Measurements from ENCODE around the gene JAK3. TPM values are rescaled to one million over a fixed set of nuclear protein-coding genes. Genes with fewer than 3 reads are reported as not detected.

Gene JAK3
- total and polyA plus RNA-seq, 2 of the 13 experiments (the other 11 are each of a cell fraction or from before 2014, with no cell fraction given): 3.4 to 18.6 TPM

DNA sequence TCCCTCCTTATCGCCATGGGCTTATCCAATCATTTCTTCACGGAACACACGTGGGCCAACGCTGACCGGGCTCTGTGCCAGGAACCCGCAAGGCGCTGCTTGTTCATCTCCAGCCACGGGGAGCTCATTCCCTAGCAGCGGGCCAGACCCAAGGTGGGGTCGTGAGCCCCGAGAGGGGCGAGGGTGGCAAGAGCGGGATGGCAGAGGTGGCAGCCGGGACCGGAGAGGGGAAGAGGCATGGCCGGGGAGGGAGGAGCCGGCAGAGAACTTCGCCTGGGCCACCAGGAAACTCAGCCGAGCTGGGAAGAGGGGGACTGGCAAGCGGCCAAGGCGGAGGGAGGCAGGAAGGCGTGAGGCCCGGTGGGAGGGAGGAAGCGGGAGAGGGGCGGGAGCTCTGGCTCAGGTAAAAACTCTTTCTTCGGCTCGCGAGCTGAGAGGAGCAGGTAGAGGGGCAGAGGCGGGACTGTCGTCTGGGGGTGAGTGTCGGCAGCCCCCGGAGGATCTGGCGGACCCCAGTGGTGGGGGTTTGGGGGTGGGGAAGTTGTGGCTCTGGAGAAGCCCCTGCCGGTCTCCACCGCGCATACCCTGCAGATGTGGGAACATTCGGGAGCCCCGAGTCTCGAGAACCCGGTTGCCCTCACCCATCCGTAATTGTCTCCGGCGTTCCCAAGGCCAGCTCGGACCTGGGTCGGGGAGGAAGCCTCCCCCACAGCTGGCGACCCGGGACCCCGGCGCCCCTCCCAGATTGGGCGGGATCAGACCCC is 52.9 kb downstream of the JAK3 start, which contains the start of gene B3GNT3 (continued):
- TF ChIP-seq REPIN1 (CRISPR knock-in tag; IDR thresholded peaks at IDR 0.05; ENCODE audit: borderline replicate concordance, low read depth): peak; percentile 21; the same call in 1 of the 2 replicates
- TF ChIP-seq ZNF24 (IDR thresholded peaks at IDR 0.05): peak; percentile 90
- TF ChIP-seq ZSCAN22 (CRISPR knock-in tag; IDR thresholded peaks at IDR 0.05): no peak
- TF ChIP-seq, protein P1, sequence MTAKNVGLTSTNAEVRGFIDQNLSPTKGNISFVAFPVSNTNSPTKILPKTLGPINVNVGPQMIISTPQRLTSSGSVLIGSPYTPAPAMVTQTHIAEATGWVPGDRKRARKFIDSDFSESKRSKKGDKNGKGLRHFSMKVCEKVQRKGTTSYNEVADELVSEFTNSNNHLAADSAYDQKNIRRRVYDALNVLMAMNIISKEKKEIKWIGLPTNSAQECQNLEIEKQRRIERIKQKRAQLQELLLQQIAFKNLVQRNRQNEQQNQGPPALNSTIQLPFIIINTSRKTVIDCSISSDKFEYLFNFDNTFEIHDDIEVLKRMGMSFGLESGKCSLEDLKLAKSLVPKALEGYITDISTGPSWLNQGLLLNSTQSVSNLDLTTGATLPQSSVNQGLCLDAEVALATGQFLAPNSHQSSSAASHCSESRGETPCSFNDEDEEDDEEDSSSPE (CRISPR knock-in tag; IDR thresholded peaks at IDR 0.05): no peak
- TF ChIP-seq, protein P2, sequence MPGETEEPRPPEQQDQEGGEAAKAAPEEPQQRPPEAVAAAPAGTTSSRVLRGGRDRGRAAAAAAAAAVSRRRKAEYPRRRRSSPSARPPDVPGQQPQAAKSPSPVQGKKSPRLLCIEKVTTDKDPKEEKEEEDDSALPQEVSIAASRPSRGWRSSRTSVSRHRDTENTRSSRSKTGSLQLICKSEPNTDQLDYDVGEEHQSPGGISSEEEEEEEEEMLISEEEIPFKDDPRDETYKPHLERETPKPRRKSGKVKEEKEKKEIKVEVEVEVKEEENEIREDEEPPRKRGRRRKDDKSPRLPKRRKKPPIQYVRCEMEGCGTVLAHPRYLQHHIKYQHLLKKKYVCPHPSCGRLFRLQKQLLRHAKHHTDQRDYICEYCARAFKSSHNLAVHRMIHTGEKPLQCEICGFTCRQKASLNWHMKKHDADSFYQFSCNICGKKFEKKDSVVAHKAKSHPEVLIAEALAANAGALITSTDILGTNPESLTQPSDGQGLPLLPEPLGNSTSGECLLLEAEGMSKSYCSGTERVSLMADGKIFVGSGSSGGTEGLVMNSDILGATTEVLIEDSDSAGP (CRISPR knock-in tag; IDR thresholded peaks at IDR 0.05; ENCODE audit: borderline replicate concordance): peak; percentile 41; the same call in 1 of the 2 replicates
- TF ChIP-seq ELF3 (CRISPR knock-in tag; IDR thresholded peaks at IDR 0.05): peak; percentile 89
- TF ChIP-seq, protein P3, sequence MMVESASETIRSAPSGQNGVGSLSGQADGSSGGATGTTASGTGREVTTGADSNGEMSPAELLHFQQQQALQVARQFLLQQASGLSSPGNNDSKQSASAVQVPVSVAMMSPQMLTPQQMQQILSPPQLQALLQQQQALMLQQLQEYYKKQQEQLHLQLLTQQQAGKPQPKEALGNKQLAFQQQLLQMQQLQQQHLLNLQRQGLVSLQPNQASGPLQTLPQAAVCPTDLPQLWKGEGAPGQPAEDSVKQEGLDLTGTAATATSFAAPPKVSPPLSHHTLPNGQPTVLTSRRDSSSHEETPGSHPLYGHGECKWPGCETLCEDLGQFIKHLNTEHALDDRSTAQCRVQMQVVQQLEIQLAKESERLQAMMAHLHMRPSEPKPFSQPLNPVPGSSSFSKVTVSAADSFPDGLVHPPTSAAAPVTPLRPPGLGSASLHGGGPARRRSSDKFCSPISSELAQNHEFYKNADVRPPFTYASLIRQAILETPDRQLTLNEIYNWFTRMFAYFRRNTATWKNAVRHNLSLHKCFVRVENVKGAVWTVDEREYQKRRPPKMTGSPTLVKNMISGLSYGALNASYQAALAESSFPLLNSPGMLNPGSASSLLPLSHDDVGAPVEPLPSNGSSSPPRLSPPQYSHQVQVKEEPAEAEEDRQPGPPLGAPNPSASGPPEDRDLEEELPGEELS (CRISPR knock-in tag; IDR thresholded peaks at IDR 0.05): 0 out of 2 replicates have a peak, but pooled peaks have one; percentile 23
- peak; percentile 73 for TF ChIP-seq SAP130 (CRISPR knock-in tag; IDR thresholded peaks at IDR 0.05; ENCODE audit: low read depth)
- TF ChIP-seq, protein P4, sequence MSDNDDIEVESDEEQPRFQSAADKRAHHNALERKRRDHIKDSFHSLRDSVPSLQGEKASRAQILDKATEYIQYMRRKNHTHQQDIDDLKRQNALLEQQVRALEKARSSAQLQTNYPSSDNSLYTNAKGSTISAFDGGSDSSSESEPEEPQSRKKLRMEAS (IDR thresholded peaks at IDR 0.05): peak; percentile 66
- TF ChIP-seq, protein P5, sequence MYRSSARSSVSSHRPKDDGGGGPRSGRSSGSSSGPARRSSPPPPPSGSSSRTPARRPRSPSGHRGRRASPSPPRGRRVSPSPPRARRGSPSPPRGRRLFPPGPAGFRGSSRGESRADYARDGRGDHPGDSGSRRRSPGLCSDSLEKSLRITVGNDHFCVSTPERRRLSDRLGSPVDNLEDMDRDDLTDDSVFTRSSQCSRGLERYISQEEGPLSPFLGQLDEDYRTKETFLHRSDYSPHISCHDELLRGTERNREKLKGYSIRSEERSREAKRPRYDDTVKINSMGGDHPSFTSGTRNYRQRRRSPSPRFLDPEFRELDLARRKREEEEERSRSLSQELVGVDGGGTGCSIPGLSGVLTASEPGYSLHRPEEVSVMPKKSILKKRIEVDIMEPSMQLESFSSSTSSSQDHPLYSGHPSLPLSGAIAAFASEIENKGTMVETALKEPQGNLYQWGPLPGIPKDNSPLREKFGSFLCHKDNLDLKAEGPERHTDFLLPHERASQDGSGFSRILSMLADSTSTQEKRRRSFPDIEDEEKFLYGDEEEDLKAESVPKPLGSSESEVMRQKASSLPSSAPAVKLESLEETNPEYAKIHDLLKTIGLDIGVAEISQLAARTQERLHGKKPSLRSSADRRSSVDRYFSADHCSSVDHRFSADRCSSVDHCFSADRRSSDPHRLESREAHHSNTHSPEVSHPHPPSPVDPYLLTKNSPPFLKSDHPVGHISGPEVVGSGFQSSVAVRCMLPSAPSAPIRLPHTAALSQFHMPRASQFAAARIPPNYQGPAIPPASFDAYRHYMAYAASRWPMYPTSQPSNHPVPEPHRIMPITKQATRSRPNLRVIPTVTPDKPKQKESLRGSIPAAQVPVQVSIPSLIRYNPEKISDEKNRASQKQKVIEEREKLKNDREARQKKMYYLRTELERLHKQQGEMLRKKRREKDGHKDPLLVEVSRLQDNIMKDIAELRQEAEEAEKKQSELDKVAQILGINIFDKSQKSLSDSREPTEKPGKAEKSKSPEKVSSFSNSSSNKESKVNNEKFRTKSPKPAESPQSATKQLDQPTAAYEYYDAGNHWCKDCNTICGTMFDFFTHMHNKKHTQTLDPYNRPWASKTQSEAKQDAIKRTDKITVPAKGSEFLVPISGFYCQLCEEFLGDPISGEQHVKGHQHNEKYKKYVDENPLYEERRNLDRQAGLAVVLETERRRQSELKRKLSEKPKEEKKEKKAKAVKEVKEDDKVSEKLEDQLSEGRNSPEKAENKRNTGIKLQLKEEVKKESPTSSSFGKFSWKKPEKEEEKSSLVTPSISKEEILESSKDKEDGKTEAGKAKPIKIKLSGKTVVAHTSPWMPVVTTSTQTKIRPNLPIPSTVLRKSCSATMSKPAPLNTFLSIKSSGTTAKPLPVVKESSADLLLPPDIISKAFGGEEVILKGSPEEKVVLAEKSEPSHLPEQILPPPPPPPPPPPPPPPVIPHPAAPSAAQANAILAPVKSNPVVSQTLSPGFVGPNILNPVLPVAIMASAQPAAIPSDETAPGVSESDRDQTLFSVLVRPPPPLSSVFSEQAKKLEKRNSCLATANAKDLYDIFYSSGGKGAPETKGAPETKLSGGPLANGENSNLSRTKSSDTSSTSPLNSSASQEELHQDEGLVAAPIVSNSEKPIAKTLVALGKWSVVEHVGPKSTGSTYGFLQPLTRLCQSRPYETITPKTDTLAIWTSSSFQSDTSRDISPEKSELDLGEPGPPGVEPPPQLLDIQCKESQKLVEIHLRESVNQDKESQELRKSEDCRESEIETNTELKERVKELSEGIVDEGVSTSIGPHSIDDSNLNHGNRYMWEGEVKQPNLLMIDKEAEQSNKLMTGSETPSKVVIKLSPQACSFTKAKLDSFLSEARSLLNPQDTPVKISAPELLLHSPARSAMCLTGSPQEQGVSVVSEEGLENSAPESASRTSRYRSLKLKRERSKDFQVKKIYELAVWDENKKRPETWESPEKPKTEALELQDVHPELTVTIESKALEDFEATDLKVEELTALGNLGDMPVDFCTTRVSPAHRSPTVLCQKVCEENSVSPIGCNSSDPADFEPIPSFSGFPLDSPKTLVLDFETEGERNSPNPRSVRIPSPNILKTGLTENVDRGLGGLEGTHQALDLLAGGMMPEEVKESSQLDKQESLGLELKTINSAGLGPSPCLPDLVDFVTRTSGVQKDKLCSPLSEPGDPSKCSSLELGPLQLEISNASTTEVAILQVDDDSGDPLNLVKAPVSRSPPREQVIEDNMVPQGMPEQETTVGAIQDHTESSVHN (CRISPR knock-in tag; IDR thresholded peaks at IDR 0.05): no peak
- TF ChIP-seq SALL2 (CRISPR knock-in tag; IDR thresholded peaks at IDR 0.05): peak; percentile 35; the same call in 1 of the 2 replicates
- peak; percentile 42; the same call in 1 of the 2 replicates for TF ChIP-seq MYC (CRISPR knock-in tag; IDR thresholded peaks at IDR 0.05; ENCODE audit: borderline replicate concordance)
- TF ChIP-seq ADNP (CRISPR knock-in tag; IDR thresholded peaks at IDR 0.05): peak; percentile 68; the same call in 1 of the 2 replicates
